HepG2 (cell line): ENCODE data around the gene TBCD. TPM values are rescaled to one million over a fixed set of nuclear protein-coding genes. Genes with fewer than 3 reads are reported as not detected.

Experiments
- GABPB1 ChIP-seq: IDR thresholded peaks from 2 replicates; pipeline ENCODE4 v1.6.1; 2016; ENCODE audit warnings: mild to moderate bottlenecking, missing genetic modification reagents, moderate library complexity, missing compliant biosample characterization
- GMEB1 ChIP-seq: sonication (generic); formaldehyde crosslinking; IDR thresholded peaks from 2 replicates; pipeline ENCODE4 v1.5.1; 2020; ENCODE audit warnings: missing genetic modification reagents, mild to moderate bottlenecking, borderline replicate concordance
- KDM1A ChIP-seq: IDR thresholded peaks from 2 replicates; pipeline ENCODE4 v1.6.1; 2016; ENCODE audit warnings: missing compliant biosample characterization
- KMT2B ChIP-seq: IDR thresholded peaks from 2 replicates; pipeline ENCODE4 v1.6.1; 2016; ENCODE audit warnings: missing genetic modification reagents, missing compliant biosample characterization
- MTERF4 ChIP-seq: sonication (generic); formaldehyde crosslinking; IDR thresholded peaks from 2 replicates; pipeline ENCODE4 v1.8.0; 2023; ENCODE audit warnings: mild to moderate bottlenecking, missing genetic modification reagents
- SMAD9 ChIP-seq: sonication (generic); formaldehyde crosslinking; IDR thresholded peaks from 2 replicates; pipeline ENCODE4 v1.5.1; 2020; ENCODE audit warnings: mild to moderate bottlenecking, missing genetic modification reagents
- ZFP37 ChIP-seq: sonication (generic); formaldehyde crosslinking; IDR thresholded peaks from 2 replicates; pipeline ENCODE4 v1.4.0; 2020; ENCODE audit warnings: missing genetic modification reagents, borderline replicate concordance
- ZFY ChIP-seq: sonication (generic); formaldehyde crosslinking; IDR thresholded peaks from 2 replicates; pipeline ENCODE4 v1.4.0; 2020; ENCODE audit warnings: missing genetic modification reagents
- ZNF136 ChIP-seq: sonication (generic); formaldehyde crosslinking; IDR thresholded peaks from 2 replicates; pipeline ENCODE4 v1.8.1; 2022; ENCODE audit warnings: low read depth, mild to moderate bottlenecking, moderate library complexity, missing genetic modification reagents
- ZNF142 ChIP-seq: sonication (generic); formaldehyde crosslinking; IDR thresholded peaks from 2 replicates; pipeline ENCODE4 v1.4.0; 2020; ENCODE audit warnings: missing genetic modification reagents
- ZNF362 ChIP-seq: sonication (generic); formaldehyde crosslinking; IDR thresholded peaks from 2 replicates; pipeline ENCODE4 v1.4.0; 2020; ENCODE audit warnings: missing genetic modification reagents, mild to moderate bottlenecking, borderline replicate concordance
- ZNF383 ChIP-seq: sonication (generic); formaldehyde crosslinking; IDR thresholded peaks from 2 replicates; pipeline ENCODE4 v1.4.0; 2020; ENCODE audit warnings: missing genetic modification reagents, mild to moderate bottlenecking, borderline replicate concordance
- ZNF549 ChIP-seq: sonication (generic); formaldehyde crosslinking; IDR thresholded peaks from 2 replicates; pipeline ENCODE4 v1.5.0; 2020; ENCODE audit warnings: missing genetic modification reagents
- ZNF770 ChIP-seq: sonication (generic); formaldehyde crosslinking; IDR thresholded peaks from 2 replicates; pipeline ENCODE4 v1.5.0; 2020; ENCODE audit warnings: mild to moderate bottlenecking, missing genetic modification reagents
- ZNF782 ChIP-seq: sonication (generic); formaldehyde crosslinking; IDR thresholded peaks from 2 replicates; pipeline ENCODE4 v1.4.0; 2020; ENCODE audit warnings: missing genetic modification reagents, mild to moderate bottlenecking, borderline replicate concordance
- ZNF790 ChIP-seq: sonication (generic); formaldehyde crosslinking; IDR thresholded peaks from 2 replicates; pipeline ENCODE4 v1.8.0; 2022; ENCODE audit warnings: missing genetic modification reagents, mild to moderate bottlenecking, borderline replicate concordance
- polyA plus RNA-seq, 8 experiments: library from polyadenylated mRNA; depleted of rRNA in 3 of 8; stranded (reverse) in 7 of 8; unstranded in 1 of 8; fragments of >200 nt; fragmentation: Illumina TruSeq in 4 of 8; extraction: Trizol in 4 of 8; gene quantifications; 2 replicates each; pipeline versions ENCODE4 v1.2.1 to v1.2.3, GENCODE V29; 2011 to 2016; ENCODE audit warnings: low read depth in 4 of 8, missing spikeins in 1 of 8, mixed read lengths in 1 of 8; ENCODE audit not compliant: insufficient read depth in 1 of 8
- total RNA-seq, 5 experiments: library from RNA; depleted of rRNA; stranded (reverse); fragments of >200 nt; fragmentation: Illumina TruSeq; extraction: Trizol; gene quantifications; 2 replicates each; pipeline ENCODE4 v1.2.3, GENCODE V29; 2016; ENCODE audit warnings: low read depth in 1 of 5

Gene TBCD
- total and polyA plus RNA-seq, 2 of the 13 experiments (the other 11 are each of a cell fraction or from before 2014, with no cell fraction given) = 33.9 to 54.8 TPM

- peak; percentile 99 for TF ChIP-seq MTERF4 (CRISPR knock-in tag)
- peak; percentile 100 for TF ChIP-seq ZFP37 (CRISPR knock-in tag)
- peak; percentile 85 for TF ChIP-seq GMEB1 (CRISPR knock-in tag)
- TF ChIP-seq ZNF790 = peak; percentile 92; the same call in 1 of the 2 replicates
- TF ChIP-seq ZFY = peak; percentile 100
- peak; percentile 88 for TF ChIP-seq GABPB1 (CRISPR knock-in tag)
- peak; percentile 100 for TF ChIP-seq ZNF136 (CRISPR knock-in tag)
- peak; percentile 95; the same call in 1 of the 2 replicates for TF ChIP-seq SMAD9 (CRISPR knock-in tag)
- peak; percentile 89; the same call in 1 of the 2 replicates for TF ChIP-seq ZNF142 (CRISPR knock-in tag)
- TF ChIP-seq ZNF362 (CRISPR knock-in tag) = peak; percentile 83; the same call in 1 of the 2 replicates
- TF ChIP-seq KDM1A (CRISPR knock-in tag) = peak; percentile 90
- no peak; the same call in 1 of the 2 replicates for TF ChIP-seq ZNF549 (CRISPR knock-in tag)
- TF ChIP-seq KMT2B (CRISPR knock-in tag) = peak; percentile 97
- peak; percentile 92; the same call in 1 of the 2 replicates for TF ChIP-seq ZNF383 (CRISPR knock-in tag)
- TF ChIP-seq ZNF782 (CRISPR knock-in tag) = peak; percentile 100
- peak; percentile 92 for TF ChIP-seq ZNF770 (CRISPR knock-in tag)
These were observed 13.6 kb upstream of the TBCD start (continued) for GRCh38 chr17:82737967-82738877.
